ENCODE measurements around the gene MCM7.

The MCM7 gene

DNA sequence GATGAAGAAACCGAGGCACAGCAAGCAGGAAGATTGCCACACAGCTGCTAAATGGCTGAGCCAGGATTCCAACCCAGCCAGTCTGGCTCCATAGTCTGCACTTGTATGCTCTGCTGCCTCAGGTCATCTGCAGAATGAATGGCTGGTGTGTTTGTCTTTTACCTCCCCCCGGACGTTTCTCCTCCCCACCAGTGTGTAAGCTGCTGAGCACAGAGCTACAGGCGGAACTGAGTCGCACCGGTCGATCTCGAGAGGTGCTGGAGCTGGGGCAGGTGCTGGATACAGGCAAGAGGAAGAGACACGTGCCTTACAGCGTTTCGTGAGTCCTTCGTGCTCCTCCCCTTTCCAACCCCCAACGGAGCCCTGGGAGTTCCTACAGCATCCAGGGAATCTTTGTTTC is 20.9 kb upstream of the MCM7 start:
- no peak for DNase-seq

DNA sequence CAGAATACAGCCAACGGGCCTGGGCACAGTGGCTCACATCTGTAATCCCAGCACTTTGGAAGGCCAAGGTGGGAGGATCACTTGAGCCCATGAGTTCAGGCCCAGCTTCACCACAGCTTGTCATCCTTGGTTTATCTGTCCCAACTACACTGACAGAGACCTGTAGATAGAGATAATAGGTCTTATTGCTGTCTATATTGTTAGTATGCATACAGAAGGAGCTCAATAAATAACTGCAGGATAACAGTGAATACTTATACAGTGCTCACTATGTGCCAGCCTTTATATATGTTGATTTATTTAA is 19.5 kb upstream of the MCM7 start:
- DNase-seq = no peak

DNA sequence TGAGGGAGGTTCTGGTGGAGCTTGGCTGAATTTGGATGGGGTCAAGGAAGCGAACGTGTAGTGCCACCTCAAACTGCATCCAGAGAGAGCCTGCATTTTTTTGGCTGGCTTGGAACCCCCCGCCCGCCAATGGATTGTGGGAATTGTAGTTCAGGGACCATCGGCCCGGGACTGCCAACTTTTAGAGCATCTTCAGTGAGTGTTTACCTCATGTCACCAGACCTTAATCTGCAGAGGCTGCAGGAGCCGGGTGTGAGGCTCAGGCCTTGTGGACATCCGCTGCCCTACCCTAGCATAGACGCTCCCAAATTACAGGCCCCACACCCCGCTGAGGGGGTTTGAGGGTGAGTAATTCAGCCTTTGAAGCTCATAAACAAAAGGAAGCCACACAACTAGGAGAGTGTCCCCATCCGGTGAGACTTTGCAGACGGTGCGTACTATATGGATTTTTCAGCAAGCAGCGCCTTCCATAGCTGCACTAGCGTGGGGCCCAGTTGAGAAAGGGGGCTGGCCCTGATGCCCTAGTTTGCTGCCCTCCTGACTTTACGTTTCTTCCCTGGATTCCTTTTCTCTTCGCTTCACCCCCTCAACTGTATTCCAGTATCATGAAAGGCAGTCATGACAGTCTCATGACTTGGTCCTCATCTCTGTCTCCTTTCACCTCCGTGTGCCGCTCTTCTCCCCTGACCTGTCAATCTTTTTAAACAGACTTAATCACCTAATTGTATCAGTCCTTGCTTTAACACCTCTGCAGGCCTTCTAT is 19.0 kb upstream of the MCM7 start:
- peak; percentile 40 for DNase-seq

DNA sequence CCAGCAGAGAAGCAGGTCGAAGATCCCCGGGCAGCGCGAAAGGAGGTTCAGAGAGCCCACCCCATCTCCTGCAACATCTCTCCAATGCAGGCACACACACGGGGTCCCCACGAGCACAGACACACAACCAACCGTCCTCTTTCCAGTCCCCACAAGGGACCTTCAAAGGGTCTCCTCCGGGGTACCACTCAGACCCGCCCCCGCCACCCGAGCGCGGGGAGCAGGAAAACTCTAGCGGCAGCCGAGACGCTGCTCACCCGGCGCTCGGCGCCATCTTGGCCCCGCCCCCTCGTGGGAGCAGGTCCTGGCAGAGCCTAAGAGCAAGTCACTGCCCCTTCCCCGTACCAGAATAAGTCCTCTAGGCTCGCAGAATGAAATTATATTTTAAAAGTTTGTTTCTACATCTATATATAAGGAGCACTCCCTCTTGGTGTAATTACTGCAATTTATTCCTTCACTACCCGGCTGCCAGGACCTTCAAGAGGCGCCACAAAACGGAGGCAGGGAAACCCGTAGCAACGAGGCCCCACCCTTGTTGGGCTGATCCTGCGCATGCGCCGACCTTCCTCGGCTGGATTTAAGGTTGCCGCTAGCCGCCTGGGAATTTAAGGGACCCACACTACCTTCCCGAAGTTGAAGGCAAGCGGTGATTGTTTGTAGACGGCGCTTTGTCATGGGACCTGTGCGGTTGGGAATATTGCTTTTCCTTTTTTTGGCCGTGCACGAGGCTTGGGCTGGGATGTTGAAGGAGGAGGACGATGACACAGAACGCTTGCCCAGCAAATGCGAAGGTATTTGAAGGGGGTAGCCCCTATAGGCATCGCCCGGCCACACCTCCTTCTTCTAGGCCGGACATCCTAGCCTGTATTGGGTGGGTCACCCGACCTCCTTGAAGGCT is 18.1 kb upstream of the MCM7 start, which contains the start of the genes CNPY4 and TAF6:
CNPY4 (plus strand) TSS at position 563 of the 898 bp plus-strand sequence; CDS start at position 674, 111 bp downstream.
TAF6 (minus strand) TSS at position 287 of the 898 bp plus-strand sequence. CDS start 5,149 bp downstream, outside the sequence.
- DNase-seq = peak; percentile 97

DNA sequence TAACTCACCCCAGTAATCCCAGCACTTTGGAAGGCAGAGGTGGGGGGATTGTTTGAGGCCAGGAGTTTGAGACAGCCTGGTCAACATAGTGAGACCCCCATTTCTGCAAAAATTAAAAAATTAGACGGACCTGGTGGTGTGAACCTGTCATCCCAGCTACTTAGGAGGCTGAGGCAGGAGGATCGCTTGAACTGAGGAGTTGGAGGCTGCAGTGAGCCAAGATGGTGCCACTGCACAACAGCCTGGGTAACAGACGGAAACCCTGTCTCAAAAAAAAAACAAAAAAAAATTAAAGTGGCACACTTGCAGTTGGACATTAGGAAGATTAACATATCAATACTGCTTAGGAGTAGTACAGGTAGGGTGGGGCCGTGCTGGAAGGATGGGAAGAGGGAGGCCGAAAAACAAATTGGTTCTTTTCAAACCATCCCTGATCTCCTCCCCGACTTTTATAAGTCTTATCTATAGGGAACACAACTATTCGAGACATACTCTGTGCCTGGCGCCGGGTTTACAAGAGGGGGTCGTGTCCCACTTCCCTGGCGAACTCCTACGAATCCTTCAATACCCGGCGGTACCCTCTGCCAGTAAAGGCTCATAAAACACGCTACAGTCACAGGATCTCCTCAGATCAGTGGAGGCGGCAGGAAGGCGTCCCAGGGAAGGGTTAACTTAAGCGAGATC is 17.3 kb upstream of the MCM7 start:
- no peak for DNase-seq

DNA sequence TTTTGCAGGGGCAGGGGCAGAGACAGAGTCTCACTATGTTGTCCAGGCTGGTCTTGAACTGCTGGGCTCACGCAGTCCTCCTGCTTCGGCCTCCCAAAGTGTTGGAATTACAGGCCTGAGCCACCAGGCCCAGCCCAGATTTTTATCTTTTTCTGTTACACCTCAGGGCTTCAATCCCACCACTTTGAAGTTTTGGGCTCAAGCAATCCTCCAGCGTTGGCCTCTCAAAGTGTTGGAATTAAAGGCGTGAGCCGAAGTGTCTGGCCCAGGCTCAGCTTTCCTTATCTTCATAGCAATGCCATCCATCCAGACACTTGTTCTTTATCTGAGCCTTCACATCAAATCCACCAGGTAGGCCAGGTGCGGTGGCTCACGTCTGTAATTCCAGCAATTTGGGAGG is 13.8 kb upstream of the MCM7 start:
- no peak for DNase-seq

DNA sequence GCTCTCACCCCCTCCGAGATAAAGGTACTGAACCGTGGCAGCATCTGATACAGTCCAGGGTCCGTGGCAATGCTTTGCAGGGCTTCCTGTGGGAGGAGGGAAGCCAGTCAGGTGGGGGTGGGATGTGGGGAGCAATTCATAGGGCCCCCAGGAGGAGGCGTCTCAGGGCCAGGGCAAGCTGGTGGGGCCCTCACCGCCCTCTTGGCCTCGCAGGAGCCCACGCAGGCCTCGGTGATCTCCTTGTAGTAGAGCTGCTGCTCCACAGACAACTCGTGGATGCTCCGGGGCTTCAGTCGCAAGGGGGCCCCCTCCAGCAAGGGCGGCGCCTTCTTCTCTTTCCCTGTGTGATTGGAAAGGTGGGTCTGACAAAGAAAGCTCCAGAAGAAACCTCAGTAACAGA is 10.7 kb upstream of the MCM7 start:
- no peak for DNase-seq

DNA sequence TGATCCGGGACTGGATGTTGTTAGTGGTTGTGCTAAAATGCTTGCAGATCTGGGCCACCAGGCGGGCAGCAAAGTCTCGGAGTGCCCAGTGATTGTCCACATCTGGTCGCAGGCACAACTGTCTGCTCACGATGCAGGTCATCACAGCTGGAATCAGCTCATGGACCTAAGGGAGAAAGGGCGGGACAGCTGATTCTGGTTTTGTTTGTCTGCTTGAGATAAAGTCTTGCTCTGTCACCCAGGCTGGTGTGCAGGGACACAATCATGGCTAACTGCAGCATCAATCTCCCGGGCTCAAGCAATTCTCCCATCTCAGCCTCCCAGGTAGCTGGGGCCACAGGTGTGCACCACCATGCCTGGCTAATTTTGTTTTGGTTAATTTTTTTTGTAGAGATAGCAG is 10.0 kb upstream of the MCM7 start:
- no peak for DNase-seq

DNA sequence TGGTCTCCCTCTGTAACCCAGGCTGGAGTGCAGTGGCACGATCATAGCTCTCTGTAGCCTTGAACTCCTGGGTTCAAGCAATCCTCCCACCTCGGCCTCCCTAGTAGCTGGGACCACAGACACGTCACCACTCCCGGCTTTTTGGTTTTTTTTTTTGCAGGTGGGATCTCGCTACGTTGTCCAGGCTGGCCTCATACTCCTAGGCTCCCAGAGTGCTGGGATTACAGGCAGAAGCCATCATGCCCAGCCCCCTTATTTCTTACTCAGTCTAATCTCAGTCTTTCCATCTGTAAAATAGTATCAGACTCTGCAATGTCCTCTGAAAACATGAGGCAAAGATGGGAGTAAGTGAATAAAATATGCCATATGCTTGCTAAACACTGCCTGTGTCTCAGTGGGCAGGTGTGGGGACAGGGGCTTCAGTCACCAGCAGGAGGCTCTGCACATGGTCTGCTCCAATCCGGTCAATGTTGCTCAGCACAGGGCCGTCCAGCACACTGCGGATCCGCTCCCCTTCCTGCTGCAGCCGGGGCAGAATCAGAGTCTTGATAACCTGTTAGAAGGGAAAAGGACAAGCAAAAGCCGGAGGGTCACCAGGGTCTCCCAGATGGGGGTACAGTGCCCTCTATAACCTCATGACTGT is 8.4 kb upstream of the MCM7 start:
- no peak for DNase-seq

DNA sequence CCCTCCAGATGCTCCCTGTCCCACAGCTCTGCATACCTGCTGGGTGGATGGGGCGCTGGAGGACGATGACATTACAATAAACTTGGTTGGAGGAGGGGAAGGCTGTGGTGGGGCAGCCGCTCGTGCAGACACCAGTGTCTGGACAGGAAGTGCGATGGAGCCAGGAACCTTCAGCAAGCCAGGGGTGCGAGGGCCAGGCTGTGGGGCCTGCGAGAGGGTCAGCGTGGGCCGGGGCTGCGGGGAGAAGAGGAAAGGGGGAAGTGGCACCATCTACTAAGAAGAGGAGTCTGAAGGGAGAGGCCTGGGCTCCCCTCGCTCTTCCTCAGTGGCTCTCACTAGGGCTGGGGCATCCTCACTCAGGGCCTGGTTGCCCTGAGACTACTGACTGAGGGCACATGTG is 6.7 kb upstream of the MCM7 start:
- no peak for DNase-seq

DNA sequence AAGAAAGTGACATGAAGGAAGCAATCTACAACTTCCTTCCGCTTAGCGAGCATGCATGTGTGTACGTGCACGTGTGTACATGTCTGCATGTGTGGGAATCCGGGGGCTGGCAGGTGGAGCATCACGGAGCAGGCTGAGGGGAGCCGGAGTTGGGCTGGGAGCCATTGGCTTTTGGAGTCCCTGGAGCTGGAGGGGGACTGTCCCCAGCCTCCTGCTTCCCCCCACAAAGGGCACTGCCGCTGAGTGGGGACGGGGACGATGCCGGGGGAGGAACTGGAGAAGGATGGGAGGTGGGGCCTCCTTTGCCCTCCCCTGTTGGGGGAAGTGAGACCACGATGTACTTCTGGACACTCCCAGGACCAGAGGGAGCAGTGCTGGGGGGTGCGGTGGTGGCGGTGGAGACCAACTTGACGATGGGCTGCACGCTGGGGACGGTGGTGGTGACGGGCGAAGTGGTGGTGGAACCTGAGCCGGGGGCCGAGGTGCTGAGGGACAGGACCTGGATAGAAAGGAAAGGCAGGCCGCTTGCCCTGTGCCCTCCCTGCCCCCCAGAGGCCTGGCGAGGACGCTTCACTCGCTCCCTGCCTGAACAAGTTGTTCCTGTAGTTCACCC is 6.0 kb upstream of the MCM7 start:
- no peak for DNase-seq

DNA sequence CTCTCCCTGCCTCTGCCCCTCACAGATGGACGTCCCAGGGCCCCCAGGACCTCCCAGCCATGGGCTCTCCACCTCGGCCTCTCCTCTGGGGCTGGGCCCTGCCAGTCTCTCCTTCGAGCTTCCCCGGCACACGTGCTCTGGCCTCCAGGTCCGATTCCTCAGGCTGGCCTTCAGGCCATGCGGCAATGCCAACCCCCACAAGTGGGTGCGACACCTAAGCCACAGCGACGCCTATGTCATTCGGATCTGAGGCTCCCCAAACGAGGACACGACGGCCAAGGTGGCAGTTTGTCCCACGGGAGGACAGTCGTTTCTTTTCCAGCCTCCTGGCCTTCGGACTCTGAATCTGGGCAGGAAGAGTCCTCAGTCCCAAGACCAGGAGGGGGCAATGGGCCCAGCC is 5.4 kb upstream of the MCM7 start:
- DNase-seq = no peak

DNA sequence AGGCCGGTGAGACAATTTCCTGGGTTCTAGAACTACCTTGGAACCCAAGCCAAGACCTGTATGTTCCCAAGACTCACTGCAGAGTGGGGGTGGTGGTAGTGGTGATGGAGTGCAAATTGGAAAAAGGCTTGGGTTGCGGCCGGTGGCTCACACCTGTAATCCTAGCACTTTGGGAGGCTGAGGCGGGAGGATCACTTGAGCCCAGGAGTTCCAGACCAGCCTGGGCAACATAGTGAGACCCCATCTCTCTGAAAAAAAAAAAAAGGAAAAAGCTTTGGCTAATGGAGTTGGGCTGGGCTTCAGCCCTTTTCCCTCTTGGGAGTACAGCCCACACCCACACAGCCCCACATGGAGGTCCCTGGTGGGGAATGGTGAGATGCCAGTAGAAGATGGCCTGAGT is 4.3 kb upstream of the MCM7 start:
- DNase-seq = no peak

DNA sequence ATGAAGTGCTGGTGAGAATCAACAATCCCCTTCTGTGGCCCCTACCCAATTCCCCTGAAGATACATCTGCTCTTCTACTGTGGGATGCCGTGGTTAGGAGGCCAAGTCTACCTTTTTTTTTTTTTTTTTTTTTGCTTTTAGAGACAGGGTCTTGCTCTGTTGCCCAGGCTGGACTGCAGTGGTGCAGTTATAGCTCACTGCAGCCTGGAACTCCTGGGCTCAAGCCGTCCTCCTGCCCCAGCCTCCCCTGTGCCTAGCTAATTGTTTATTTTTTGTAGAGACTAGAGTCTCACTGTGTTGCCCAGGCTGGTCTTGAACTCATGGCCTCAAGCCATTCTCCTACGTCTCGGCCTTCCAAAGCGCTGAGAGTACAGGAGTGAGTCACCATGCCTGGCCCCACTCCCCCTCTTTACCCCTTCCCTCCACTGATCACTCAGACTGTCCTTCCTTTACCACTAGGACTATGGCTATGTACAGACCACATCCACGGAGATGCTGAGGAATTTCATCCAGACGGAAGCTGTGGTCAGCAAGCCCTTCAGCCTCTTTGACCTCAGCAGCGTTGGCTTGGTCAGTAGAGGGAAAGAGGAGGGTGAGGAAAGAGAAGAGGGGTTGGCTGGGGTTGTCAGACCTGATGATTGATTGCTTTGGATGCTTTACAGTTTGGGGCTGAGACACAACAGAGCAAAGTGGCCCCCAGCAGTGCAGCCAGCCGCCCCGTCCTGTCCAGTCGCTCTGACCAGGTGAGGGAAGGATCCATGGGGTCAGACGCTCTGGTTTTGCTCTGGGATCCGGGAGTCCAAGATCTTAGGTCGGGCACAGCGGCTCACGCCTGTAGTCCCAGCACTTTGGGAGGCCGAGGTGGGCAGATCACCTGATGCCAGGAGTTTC is 2.0 kb upstream of the MCM7 start:
- DNase-seq = no peak

DNA sequence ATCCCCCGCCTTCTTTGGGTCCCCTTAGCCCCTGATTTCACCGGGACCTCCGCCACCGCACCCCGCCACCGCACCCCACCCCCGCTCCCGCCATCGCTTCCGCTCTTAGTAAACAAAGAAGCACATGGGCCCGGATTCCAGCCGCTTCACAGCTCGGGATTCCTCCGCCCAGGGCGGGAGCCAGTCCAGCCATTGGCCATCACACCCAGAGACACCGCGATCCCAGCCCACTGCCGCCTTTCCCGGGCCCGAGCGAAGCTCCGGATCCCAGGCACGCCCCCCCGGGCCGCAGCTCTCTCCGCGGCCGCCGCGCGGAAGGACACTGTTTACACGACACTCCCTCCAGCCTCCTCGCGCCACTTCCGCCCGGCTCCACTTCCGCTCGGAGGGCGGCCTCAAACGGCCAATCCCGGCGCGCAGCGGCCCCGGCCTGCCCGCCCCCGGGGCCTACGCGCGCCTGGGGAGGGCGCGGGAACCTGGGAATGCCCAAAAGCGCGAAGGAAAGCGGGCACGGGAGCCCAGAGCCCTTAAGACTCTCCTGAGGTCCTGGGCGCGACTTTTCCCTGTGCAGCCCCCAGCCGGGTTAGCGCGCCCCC is 679 bp downstream of the MCM7 start:
- peak; percentile 97 for DNase-seq

DNA sequence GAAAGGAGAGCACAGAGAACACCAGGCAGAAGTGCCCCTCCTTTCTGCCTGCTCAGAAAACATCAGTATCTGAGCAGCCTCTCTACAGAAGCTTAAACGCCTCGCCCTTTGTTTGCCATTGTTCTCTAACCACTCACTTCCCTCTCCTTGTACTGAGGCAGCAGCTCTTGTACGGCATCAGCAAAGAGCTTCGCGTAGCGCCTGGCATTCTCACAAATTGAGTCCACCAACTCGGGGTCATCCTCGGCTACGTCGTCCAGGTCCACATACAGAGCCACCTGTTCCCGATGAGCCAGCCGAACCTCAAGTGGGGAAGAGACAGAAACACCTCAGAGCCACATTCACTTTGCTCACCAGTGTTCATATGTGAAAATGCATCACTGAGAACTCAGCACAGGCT is 1.7 kb downstream of the MCM7 start:
- DNase-seq = no peak

DNA sequence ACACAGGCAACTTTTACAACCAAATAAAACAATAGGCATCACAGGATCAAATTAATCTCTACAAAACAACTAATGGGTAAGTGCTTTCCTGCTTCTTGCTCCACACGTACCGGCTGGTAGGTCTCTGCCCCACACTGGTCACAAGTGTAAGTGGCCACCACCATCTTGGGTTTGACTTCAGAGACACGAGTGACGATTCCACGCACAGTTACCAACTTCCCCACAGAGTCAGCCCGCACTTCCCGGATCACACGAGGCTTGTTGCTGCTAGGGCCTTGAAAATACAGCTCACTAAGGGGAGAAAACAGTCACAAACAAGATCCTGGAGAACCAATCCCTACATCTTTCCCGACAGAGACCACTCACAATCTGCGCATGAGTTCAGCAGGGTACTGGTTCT is 2.3 kb downstream of the MCM7 start:
- DNase-seq = no peak

DNA sequence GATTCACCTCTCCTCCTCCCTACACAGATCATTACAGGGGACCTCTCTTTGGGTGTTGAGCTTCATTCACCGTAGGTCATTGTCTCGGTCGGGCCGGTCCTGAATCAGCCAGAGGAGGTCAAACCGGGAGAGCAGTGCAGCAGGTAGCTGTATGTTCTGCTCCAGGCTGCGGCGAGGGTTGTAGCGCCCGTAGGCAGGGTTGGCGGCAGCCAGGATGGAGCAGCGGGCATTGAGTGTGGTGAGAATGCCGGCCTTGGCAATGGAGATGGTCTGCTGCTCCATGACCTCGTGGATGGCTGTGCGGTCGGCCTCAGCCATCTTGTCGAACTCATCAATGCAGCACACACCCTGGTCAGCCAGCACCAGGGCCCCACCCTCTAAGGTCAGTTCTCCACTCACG is 5.5 kb downstream of the MCM7 start:
- no peak for DNase-seq

DNA sequence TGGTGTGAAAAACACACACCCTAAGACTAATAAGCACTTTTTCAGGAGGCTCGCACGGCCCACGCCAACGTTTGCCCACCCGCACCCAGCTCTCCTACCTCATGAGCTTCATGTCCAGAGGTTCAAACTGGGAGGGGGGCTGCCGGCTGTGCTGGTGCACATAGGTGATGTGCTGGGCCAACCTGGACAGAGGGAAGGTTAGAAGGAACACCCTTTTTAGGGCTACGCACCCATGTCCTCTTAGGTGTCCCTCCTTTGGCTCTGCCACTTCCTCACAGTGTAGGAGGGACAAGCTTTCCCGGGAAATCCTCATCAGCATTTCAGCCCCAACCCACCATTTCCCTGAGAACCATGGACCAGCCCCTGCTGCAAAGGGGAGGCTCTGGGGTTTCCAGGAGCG is 5.9 kb downstream of the MCM7 start:
- DNase-seq = no peak

DNA sequence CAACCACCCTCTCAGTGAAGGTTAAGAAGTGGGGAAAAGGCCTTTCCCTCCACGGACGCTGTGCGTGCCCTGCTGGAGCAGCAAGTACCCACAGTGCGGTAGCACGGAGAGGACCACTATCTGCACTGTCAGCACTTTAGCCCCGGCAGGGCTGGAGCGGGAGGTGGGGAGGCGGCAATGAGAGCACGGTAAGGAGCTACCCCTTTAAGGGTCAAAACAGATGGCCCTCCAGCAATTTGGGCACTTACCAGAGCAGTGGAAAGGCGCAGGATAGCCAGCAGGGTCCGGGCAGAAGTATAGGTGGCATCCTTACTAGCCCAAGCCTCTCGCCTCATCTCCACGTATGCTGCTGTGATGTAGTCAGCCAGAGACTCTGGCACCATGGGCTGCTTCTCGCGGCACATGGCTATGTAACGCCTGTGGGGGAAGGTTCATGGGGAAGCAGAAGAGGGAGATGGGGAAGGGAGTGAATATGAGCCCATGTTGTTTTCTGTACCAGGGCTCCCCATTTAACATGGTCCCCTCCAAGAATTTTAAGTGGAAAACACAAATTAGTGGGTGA is 7.2 kb downstream of the MCM7 start:
- DNase-seq = no peak

DNA sequence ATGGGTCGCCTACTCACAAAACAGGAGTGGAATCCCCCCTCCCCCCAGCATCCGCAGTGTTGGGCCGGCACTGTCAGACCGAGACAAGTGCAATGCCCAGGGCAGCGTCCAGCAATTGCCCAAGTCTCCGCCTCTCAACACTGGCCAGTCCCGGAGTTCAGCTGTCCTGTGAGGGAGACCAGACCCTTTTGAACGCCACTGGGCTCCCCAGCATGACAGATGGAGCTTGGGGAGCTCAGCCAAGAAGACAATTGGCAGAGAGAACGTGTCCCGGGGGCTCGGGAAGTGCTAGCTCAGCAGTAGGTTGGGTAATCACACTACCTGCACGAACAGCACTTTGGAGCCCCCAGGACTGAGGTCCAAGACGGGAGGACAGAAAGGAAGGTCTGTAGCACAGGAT is 7.7 kb downstream of the MCM7 start:
- no peak for DNase-seq
